Stromal cell of bone marrow (primary cell): ENCODE data around the gene ZBTB7C.

Experiments
- DNase-seq: peaks from one replicate; pipeline ENCODE4 v3.0.0-alpha.2; 2012; ENCODE audit warnings: low read depth

The ZBTB7C gene

GRCh38 chr18:48390641-48391040, 18.5 kb downstream of the ZBTB7C start:
- DNase-seq: no peak

GRCh38 chr18:48388478-48388877, 20.7 kb downstream of the ZBTB7C start:
- DNase-seq: no peak

GRCh38 chr18:48387300-48387699, 21.9 kb downstream of the ZBTB7C start:
- no peak for DNase-seq

GRCh38 chr18:48385596-48385995, 23.6 kb downstream of the ZBTB7C start:
- no peak for DNase-seq

- DNase-seq: no peak
Observed at GRCh38 chr18:48376934-48377333, 32.2 kb downstream of the ZBTB7C start.

GRCh38 chr18:48376406-48376805, 32.8 kb downstream of the ZBTB7C start:
- DNase-seq: no peak

GRCh38 chr18:48375150-48375800, 33.9 kb downstream of the ZBTB7C start:
- DNase-seq: no peak

- no peak for DNase-seq
Observed at GRCh38 chr18:48374423-48375149, 34.6 kb downstream of the ZBTB7C start.

- DNase-seq: no peak
Observed at GRCh38 chr18:48371854-48372602, 37.2 kb downstream of the ZBTB7C start.

- no peak for DNase-seq
Observed at GRCh38 chr18:48367557-48367956, 41.6 kb downstream of the ZBTB7C start.

GRCh38 chr18:48365965-48366364, 43.2 kb downstream of the ZBTB7C start:
- DNase-seq: no peak

GRCh38 chr18:48364146-48364545, 45.0 kb downstream of the ZBTB7C start:
- DNase-seq: no peak

- no peak for DNase-seq
Observed at GRCh38 chr18:48363175-48363574, 46.0 kb downstream of the ZBTB7C start.

- no peak for DNase-seq
Observed at GRCh38 chr18:48361801-48362200, 47.4 kb downstream of the ZBTB7C start.

GRCh38 chr18:48360376-48361021, 48.7 kb downstream of the ZBTB7C start:
- no peak for DNase-seq

- DNase-seq: no peak
Observed at GRCh38 chr18:48359626-48360025, 49.6 kb downstream of the ZBTB7C start.

GRCh38 chr18:48358868-48359267, 50.3 kb downstream of the ZBTB7C start:
- no peak for DNase-seq

GRCh38 chr18:48356909-48357631, 52.1 kb downstream of the ZBTB7C start:
- no peak for DNase-seq

- no peak for DNase-seq
Observed at GRCh38 chr18:48356151-48356745, 52.9 kb downstream of the ZBTB7C start.

GRCh38 chr18:48355276-48356115, 53.7 kb downstream of the ZBTB7C start:
- DNase-seq: no peak
